ENCODE measurements around the gene ACSM2B. TPM values are rescaled to one million over a fixed set of nuclear protein-coding genes. Genes with fewer than 3 reads are reported as not detected.
"Not testable (repeated sequence)": the region's sequence is repeated elsewhere in the genome, so short reads cannot be mapped to it uniquely, and the experiment has no call there.

The ACSM2B gene
- polyA plus RNA-seq (2012; ENCODE audit: insufficient read length, low read depth) = not detected

- not testable (repeated sequence) for TF ChIP-seq FOXP2 (optimal IDR thresholded peaks at IDR 0.05; ENCODE audit: borderline replicate concordance, extremely low read depth, extremely low read length, insufficient read depth); REST (IDR thresholded peaks at IDR 0.05; ENCODE audit: insufficient read depth in 1 of 2, low read depth in 2 of 2, low read length in 2 of 2); TAF1 (IDR thresholded peaks at IDR 0.05; ENCODE audit: borderline replicate concordance, insufficient read depth, low read length)
Observed at GRCh38 chr16:20576145-20576544, at the start of gene ACSM2B. Gene ACSM2B (minus strand): TSS chr16:20576367. CDS start chr16:20564845, 11,522 bp downstream.

- TF ChIP-seq TAF1 (IDR thresholded peaks at IDR 0.05; ENCODE audit: borderline replicate concordance, insufficient read depth, low read length) (no peak), FOXP2 (optimal IDR thresholded peaks at IDR 0.05; ENCODE audit: borderline replicate concordance, extremely low read depth, extremely low read length, insufficient read depth) (no peak)
Observed at GRCh38 chr16:20624882-20625807, 49.0 kb upstream of the ACSM2B start.

- TF ChIP-seq FOXP2 (optimal IDR thresholded peaks at IDR 0.05; ENCODE audit: borderline replicate concordance, extremely low read depth, extremely low read length, insufficient read depth) = no peak
- no peak for TF ChIP-seq POLR2AphosphoS5 (IDR thresholded peaks at IDR 0.05; ENCODE audit: low read depth, low read length)
- no peak for TF ChIP-seq REST (IDR thresholded peaks at IDR 0.05; ENCODE audit: insufficient read depth in 1 of 2, low read depth in 2 of 2, low read length in 2 of 2)
- no peak for TF ChIP-seq TAF1 (IDR thresholded peaks at IDR 0.05; ENCODE audit: borderline replicate concordance, insufficient read depth, low read length)
- no peak for TF ChIP-seq SIN3A (IDR thresholded peaks at IDR 0.05; ENCODE audit: borderline replicate concordance, insufficient read depth, low read length)
Observed at GRCh38 chr16:20624205-20624604, 48.0 kb upstream of the ACSM2B start.

GRCh38 chr16:20622498-20622870 lies 46.3 kb upstream of the ACSM2B start:
- no peak for TF ChIP-seq FOXP2 (optimal IDR thresholded peaks at IDR 0.05; ENCODE audit: borderline replicate concordance, extremely low read depth, extremely low read length, insufficient read depth)
- no peak for TF ChIP-seq REST (IDR thresholded peaks at IDR 0.05; ENCODE audit: insufficient read depth in 1 of 2, low read depth in 2 of 2, low read length in 2 of 2)
- no peak for TF ChIP-seq POLR2AphosphoS5 (IDR thresholded peaks at IDR 0.05; ENCODE audit: low read depth, low read length)
- no peak for TF ChIP-seq TAF1 (IDR thresholded peaks at IDR 0.05; ENCODE audit: borderline replicate concordance, insufficient read depth, low read length)
- TF ChIP-seq SIN3A (IDR thresholded peaks at IDR 0.05; ENCODE audit: borderline replicate concordance, insufficient read depth, low read length) = no peak

GRCh38 chr16:20621406-20621805 lies 45.2 kb upstream of the ACSM2B start:
- no peak for TF ChIP-seq POLR2AphosphoS5 (IDR thresholded peaks at IDR 0.05; ENCODE audit: low read depth, low read length)
- TF ChIP-seq REST (IDR thresholded peaks at IDR 0.05; ENCODE audit: insufficient read depth in 1 of 2, low read depth in 2 of 2, low read length in 2 of 2) = no peak
- TF ChIP-seq TAF1 (IDR thresholded peaks at IDR 0.05; ENCODE audit: borderline replicate concordance, insufficient read depth, low read length) = no peak
- no peak for TF ChIP-seq FOXP2 (optimal IDR thresholded peaks at IDR 0.05; ENCODE audit: borderline replicate concordance, extremely low read depth, extremely low read length, insufficient read depth)
- no peak for TF ChIP-seq SIN3A (IDR thresholded peaks at IDR 0.05; ENCODE audit: borderline replicate concordance, insufficient read depth, low read length)

Measured in PFSK-1 (cell line).